ENCODE results near the gene PIEZO2.

The PIEZO2 gene

GRCh38 chr18:10898417-10898974, 250.9 kb downstream of the PIEZO2 start:
- Mint-ChIP-seq H3K27me3 (peaks cover 0 to 14% of the 10 kb centered on the region in 2 donors), H3K9me3 (no peaks in the 10 kb centered on the region), H3K4me3 (no peak overlapping the region), H3K4me1 (ENCODE audit: low read depth in 2 of 2) (no peaks in the 10 kb centered on the region), H3K27ac (no peak overlapping the region), H3K36me3 (ENCODE audit: insufficient read depth) (no peaks in the 10 kb centered on the region)
- DNase-seq (no peak), ATAC-seq (replicated peaks) (no peak)

- H3K36me3 Mint-ChIP-seq (ENCODE audit: insufficient read depth), result no peaks in the 10 kb centered on the region
- DNase-seq, result no peak
- H3K27ac Mint-ChIP-seq, result no peak overlapping the region
- no peak for ATAC-seq (replicated peaks)
- H3K9me3 Mint-ChIP-seq, result no peaks in the 10 kb centered on the region
- H3K4me1 Mint-ChIP-seq (ENCODE audit: low read depth in 2 of 2), result no peaks in the 10 kb centered on the region
- H3K27me3 Mint-ChIP-seq, result peaks cover 0 to 16% of the 10 kb centered on the region in 2 donors
- H3K4me3 Mint-ChIP-seq, result no peak overlapping the region
Measured at GRCh38 chr18:10896851-10897250, 252.5 kb downstream of the PIEZO2 start.

- Mint-ChIP-seq H3K4me3 (no peak overlapping the region), H3K27ac (no peak overlapping the region), H3K4me1 (ENCODE audit: low read depth in 2 of 2) (no peaks in the 10 kb centered on the region), H3K27me3 (peaks cover 0 to 16% of the 10 kb centered on the region in 2 donors), H3K36me3 (ENCODE audit: insufficient read depth) (no peaks in the 10 kb centered on the region), H3K9me3 (no peaks in the 10 kb centered on the region)
- no peak for DNase-seq
- no peak for ATAC-seq (replicated peaks)
Measured at GRCh38 chr18:10895976-10896375, 253.4 kb downstream of the PIEZO2 start.

GRCh38 chr18:10894501-10894900, 254.9 kb downstream of the PIEZO2 start:
- Mint-ChIP-seq H3K36me3 (ENCODE audit: insufficient read depth) (no peaks in the 10 kb centered on the region), H3K4me3 (no peak overlapping the region), H3K9me3 (no peaks in the 10 kb centered on the region), H3K27me3 (peaks cover 0 to 16% of the 10 kb centered on the region in 2 donors), H3K27ac (no peak overlapping the region), H3K4me1 (ENCODE audit: low read depth in 2 of 2) (no peaks in the 10 kb centered on the region)
- DNase-seq, result no peak
- ATAC-seq (replicated peaks), result no peak

- peaks cover 0 to 1% of the 10 kb centered on the region in 2 donors for H3K9me3 Mint-ChIP-seq
Measured at GRCh38 chr18:10893761-10894160, 255.6 kb downstream of the PIEZO2 start.

GRCh38 chr18:10893196-10893595, 256.2 kb downstream of the PIEZO2 start:
- H3K27me3 Mint-ChIP-seq, result peaks cover 0 to 16% of the 10 kb centered on the region in 2 donors
- peaks cover 0 to 3% of the 10 kb centered on the region in 2 donors for H3K9me3 Mint-ChIP-seq
- H3K36me3 Mint-ChIP-seq (ENCODE audit: insufficient read depth), result no peaks in the 10 kb centered on the region
- H3K27ac Mint-ChIP-seq, result no peak overlapping the region
- ATAC-seq (replicated peaks) (no peak), DNase-seq (no peak)
- H3K4me3 Mint-ChIP-seq, result no peak overlapping the region
- H3K4me1 Mint-ChIP-seq (ENCODE audit: low read depth in 2 of 2), result no peaks in the 10 kb centered on the region

More at GRCh38 chr18:10893761-10894160, 255.6 kb downstream of the PIEZO2 start:
- DNase-seq, result no peak
- H3K4me1 Mint-ChIP-seq (ENCODE audit: low read depth in 2 of 2), result no peaks in the 10 kb centered on the region
- no peak overlapping the region for H3K4me3 Mint-ChIP-seq
- ATAC-seq (replicated peaks), result no peak
- H3K36me3 Mint-ChIP-seq (ENCODE audit: insufficient read depth), result no peaks in the 10 kb centered on the region
- peaks cover 0 to 16% of the 10 kb centered on the region in 2 donors for H3K27me3 Mint-ChIP-seq
- H3K27ac Mint-ChIP-seq, result no peak overlapping the region

GRCh38 chr18:10892786-10893185, 256.6 kb downstream of the PIEZO2 start:
- H3K27me3 Mint-ChIP-seq, result peaks cover 0 to 16% of the 10 kb centered on the region in 2 donors
- no peak for DNase-seq
- H3K27ac Mint-ChIP-seq, result no peak overlapping the region

GRCh38 chr18:10890022-10890421, 259.3 kb downstream of the PIEZO2 start:
- H3K27me3 Mint-ChIP-seq, result peaks cover 0 to 16% of the 10 kb centered on the region in 2 donors
- ATAC-seq (replicated peaks) (no peak), DNase-seq (no peak)
- H3K4me1 Mint-ChIP-seq (ENCODE audit: low read depth in 2 of 2), result no peaks in the 10 kb centered on the region
- H3K9me3 Mint-ChIP-seq, result peaks cover 3 to 7% of the 10 kb centered on the region in 2 donors
- no peaks in the 10 kb centered on the region for H3K36me3 Mint-ChIP-seq (ENCODE audit: insufficient read depth)
- H3K4me3 Mint-ChIP-seq, result no peak overlapping the region
- no peak overlapping the region for H3K27ac Mint-ChIP-seq

More at GRCh38 chr18:10892786-10893185, 256.6 kb downstream of the PIEZO2 start:
- H3K4me3 Mint-ChIP-seq, result no peak overlapping the region
- peaks cover 0 to 3% of the 10 kb centered on the region in 2 donors for H3K9me3 Mint-ChIP-seq
- H3K4me1 Mint-ChIP-seq (ENCODE audit: low read depth in 2 of 2), result no peaks in the 10 kb centered on the region
- no peaks in the 10 kb centered on the region for H3K36me3 Mint-ChIP-seq (ENCODE audit: insufficient read depth)
- no peak for ATAC-seq (replicated peaks)

- Mint-ChIP-seq H3K4me1 (ENCODE audit: low read depth in 2 of 2) (no peaks in the 10 kb centered on the region), H3K4me3 (no peak overlapping the region), H3K27me3 (no peaks in the 10 kb centered on the region), H3K9me3 (peaks cover 0 to 7% of the 10 kb centered on the region in 2 donors), H3K36me3 (ENCODE audit: insufficient read depth) (no peaks in the 10 kb centered on the region), H3K27ac (no peak overlapping the region)
- no peak for ATAC-seq (replicated peaks)
- DNase-seq, result no peak
Measured at GRCh38 chr18:10878703-10879102, 270.7 kb downstream of the PIEZO2 start.

- no peak for ATAC-seq (replicated peaks)
- no peaks in the 10 kb centered on the region for H3K27me3 Mint-ChIP-seq
Measured at GRCh38 chr18:10877987-10878386, 271.4 kb downstream of the PIEZO2 start.

GRCh38 chr18:10875811-10876210, 273.6 kb downstream of the PIEZO2 start:
- DNase-seq (no peak), ATAC-seq (replicated peaks) (no peak)
- Mint-ChIP-seq H3K4me3 (no peak overlapping the region), H3K27me3 (peaks cover 0 to 4% of the 10 kb centered on the region in 2 donors), H3K36me3 (ENCODE audit: insufficient read depth) (no peaks in the 10 kb centered on the region), H3K4me1 (ENCODE audit: low read depth in 2 of 2) (no peaks in the 10 kb centered on the region), H3K9me3 (peaks cover 0 to 5% of the 10 kb centered on the region in 2 donors), H3K27ac (no peak overlapping the region)

More at GRCh38 chr18:10877987-10878386, 271.4 kb downstream of the PIEZO2 start:
- no peak for DNase-seq
- no peak overlapping the region for H3K27ac Mint-ChIP-seq
- no peak overlapping the region for H3K4me3 Mint-ChIP-seq
- peaks cover 0 to 7% of the 10 kb centered on the region in 2 donors for H3K9me3 Mint-ChIP-seq
- no peaks in the 10 kb centered on the region for H3K4me1 Mint-ChIP-seq (ENCODE audit: low read depth in 2 of 2)
- no peaks in the 10 kb centered on the region for H3K36me3 Mint-ChIP-seq (ENCODE audit: insufficient read depth)

- H3K36me3 Mint-ChIP-seq (ENCODE audit: insufficient read depth), result no peaks in the 10 kb centered on the region
- DNase-seq, result no peak
- H3K27ac Mint-ChIP-seq, result no peak overlapping the region
- peaks cover 0 to 9% of the 10 kb centered on the region in 2 donors for H3K27me3 Mint-ChIP-seq
- no peaks in the 10 kb centered on the region for H3K9me3 Mint-ChIP-seq
- no peaks in the 10 kb centered on the region for H3K4me1 Mint-ChIP-seq (ENCODE audit: low read depth in 2 of 2)
- no peak for ATAC-seq (replicated peaks)
- no peak overlapping the region for H3K4me3 Mint-ChIP-seq
Measured at GRCh38 chr18:10872304-10872703, 277.1 kb downstream of the PIEZO2 start.

GRCh38 chr18:10864722-10865121, 284.6 kb downstream of the PIEZO2 start:
- no peak overlapping the region for H3K4me3 Mint-ChIP-seq
- H3K9me3 Mint-ChIP-seq, result peaks cover 5 to 13% of the 10 kb centered on the region in 2 donors
- H3K27ac Mint-ChIP-seq, result no peak overlapping the region
- H3K4me1 Mint-ChIP-seq (ENCODE audit: low read depth in 2 of 2), result no peaks in the 10 kb centered on the region
- peaks cover 0 to under 1% of the 10 kb centered on the region in 2 donors for H3K27me3 Mint-ChIP-seq
- DNase-seq, result no peak
- H3K36me3 Mint-ChIP-seq (ENCODE audit: insufficient read depth), result no peaks in the 10 kb centered on the region
- no peak for ATAC-seq (replicated peaks)

- Mint-ChIP-seq H3K9me3 (peaks cover 5 to 13% of the 10 kb centered on the region in 2 donors), H3K27me3 (peaks cover 0 to 8% of the 10 kb centered on the region in 2 donors), H3K27ac (no peak overlapping the region), H3K36me3 (ENCODE audit: insufficient read depth) (no peaks in the 10 kb centered on the region), H3K4me3 (no peak overlapping the region), H3K4me1 (ENCODE audit: low read depth in 2 of 2) (no peaks in the 10 kb centered on the region)
- ATAC-seq (replicated peaks), result no peak
- DNase-seq, result no peak
Measured at GRCh38 chr18:10863026-10863425, 286.3 kb downstream of the PIEZO2 start.
